H9 (cell line): ENCODE data around the gene TIMP1. TPM values are rescaled to one million over a fixed set of nuclear protein-coding genes. Genes with fewer than 3 reads are reported as not detected.

Source experiments
- DNase-seq: peaks from one replicate; pipeline ENCODE4 v3.0.0-alpha.2; 2017
- H2AFZ ChIP-seq: one replicate; pipeline ENCODE4 v1.6.1; 2013; ENCODE audit warnings: mild to moderate bottlenecking, low read length, control low read depth, moderate library complexity
- H2AK5ac ChIP-seq: 2 replicates; pipeline ENCODE4 v1.6.1; 2013; ENCODE audit warnings: low read length, control low read depth, mixed read lengths; ENCODE audit not compliant: insufficient read length
- H2BK120ac ChIP-seq: one replicate; pipeline ENCODE4 v1.6.1; 2013; ENCODE audit warnings: low read depth, mild to moderate bottlenecking, low read length, control low read depth, inconsistent platforms; ENCODE audit not compliant: poor library complexity, severe bottlenecking
- H2BK12ac ChIP-seq: 2 replicates; pipeline ENCODE4 v1.6.1; 2013; ENCODE audit warnings: low read length, control low read depth, mixed read lengths, low read depth; ENCODE audit not compliant: insufficient read length
- H2BK15ac ChIP-seq: 2 replicates; pipeline ENCODE4 v1.6.1; 2013; ENCODE audit warnings: low read depth, low read length, control low read depth
- H2BK20ac ChIP-seq: one replicate; pipeline ENCODE4 v1.6.1; 2013; ENCODE audit warnings: low read depth, mild to moderate bottlenecking, low read length, control low read depth, inconsistent platforms; ENCODE audit not compliant: poor library complexity, severe bottlenecking
- H2BK5ac ChIP-seq: 2 replicates; pipeline ENCODE4 v1.6.1; 2013; ENCODE audit warnings: low read length, control low read depth, mixed read lengths; ENCODE audit not compliant: insufficient read length
- H3K14ac ChIP-seq: 2 replicates; pipeline ENCODE4 v1.6.1; 2013; ENCODE audit warnings: low read length, control low read depth; ENCODE audit not compliant: insufficient read depth
- H3K18ac ChIP-seq: 2 replicates; pipeline ENCODE4 v1.6.1; 2013; ENCODE audit warnings: low read depth, mild to moderate bottlenecking, mixed read lengths, low read length, control low read depth; ENCODE audit not compliant: insufficient read length
- H3K23ac ChIP-seq: 2 replicates; pipeline ENCODE4 v1.6.1; 2013; ENCODE audit warnings: low read length, control low read depth, mixed read lengths, low read depth; ENCODE audit not compliant: insufficient read length
- H3K23me2 ChIP-seq: 2 replicates; pipeline ENCODE4 v1.6.1; 2013; ENCODE audit warnings: low read depth, mild to moderate bottlenecking, mixed read lengths, low read length, control low read depth; ENCODE audit not compliant: insufficient read length, poor library complexity, severe bottlenecking
- H3K27ac ChIP-seq: 2 replicates; pipeline ENCODE4 v1.5.1; 2013; ENCODE audit warnings: low read length, control low read depth, mixed read lengths, low read depth; ENCODE audit not compliant: insufficient read length
- H3K27me3 ChIP-seq: 2 replicates; pipeline ENCODE4 v1.6.1; 2013; ENCODE audit warnings: low read length, control low read depth, inconsistent platforms; ENCODE audit not compliant: insufficient read depth
- H3K4ac ChIP-seq: 2 replicates; pipeline ENCODE4 v1.6.1; 2013; ENCODE audit warnings: low read depth, mild to moderate bottlenecking, control low read depth, inconsistent platforms, low read length, moderate library complexity
- H3K4me1 ChIP-seq: 2 replicates; pipeline ENCODE4 v1.6.1; 2013; ENCODE audit warnings: low read length, control low read depth, inconsistent platforms; ENCODE audit not compliant: insufficient read depth
- H3K4me2 ChIP-seq: 2 replicates; pipeline ENCODE4 v1.6.1; 2013; ENCODE audit warnings: low read length, control low read depth, mixed read lengths; ENCODE audit not compliant: insufficient read length, insufficient read depth
- H3K56ac ChIP-seq: 2 replicates; pipeline ENCODE4 v1.6.1; 2013; ENCODE audit warnings: low read depth, mild to moderate bottlenecking, mixed read lengths, low read length, control low read depth; ENCODE audit not compliant: insufficient read length
- H3K79me1 ChIP-seq: 2 replicates; pipeline ENCODE4 v1.6.1; 2013; ENCODE audit warnings: low read depth, mild to moderate bottlenecking, moderate library complexity, low read length, control low read depth, inconsistent platforms; ENCODE audit not compliant: insufficient read depth, poor library complexity, severe bottlenecking
- H3K79me2 ChIP-seq: 2 replicates; pipeline ENCODE4 v1.6.1; 2013; ENCODE audit warnings: low read length, control low read depth, inconsistent platforms; ENCODE audit not compliant: insufficient read depth
- H3K9ac ChIP-seq: 2 replicates; pipeline ENCODE4 v1.6.1; 2013; ENCODE audit warnings: low read length, control low read depth, mixed read lengths; ENCODE audit not compliant: insufficient read length; ENCODE audit errors: extremely low read depth
- H3K9me3 ChIP-seq: one replicate; pipeline ENCODE4 v1.6.1; 2013; ENCODE audit warnings: low read depth, low read length, inconsistent platforms; ENCODE audit not compliant: control insufficient read depth
- H3T11ph ChIP-seq: one replicate; pipeline ENCODE4 v1.6.1; 2013; ENCODE audit warnings: mild to moderate bottlenecking, low read length, control low read depth, inconsistent platforms
- H4K20me1 ChIP-seq: one replicate; pipeline ENCODE4 v1.6.1; 2013; ENCODE audit not compliant: control insufficient read depth, insufficient read length, insufficient read depth
- H4K5ac ChIP-seq: 2 replicates; pipeline ENCODE4 v1.6.1; 2013; ENCODE audit warnings: low read depth, mild to moderate bottlenecking, mixed read lengths, low read length, control low read depth; ENCODE audit not compliant: insufficient read length
- H4K8ac ChIP-seq: replicated peaks from 2 replicates; pipeline ENCODE4 v1.6.1; 2013; ENCODE audit warnings: low read length, control low read depth, mixed read lengths, low read depth; ENCODE audit not compliant: insufficient read length
- H4K91ac ChIP-seq: 2 replicates; pipeline ENCODE4 v1.6.1; 2013; ENCODE audit warnings: low read depth, mild to moderate bottlenecking, moderate library complexity, mixed read lengths, low read length, control low read depth; ENCODE audit not compliant: insufficient read length
- H3K27ac Mint-ChIP-seq, 3 experiments: 2 replicates in 2 of 3; 3 replicates in 1 of 3; pipeline ENCODE4 v1.8.0; 2020 to 2021; ENCODE audit warnings: mixed read lengths in 3 of 3, mild to moderate bottlenecking in 1 of 3, moderate library complexity in 1 of 3
- H3K27me3 Mint-ChIP-seq: 2 replicates; pipeline ENCODE4 v1.8.0; 2021; ENCODE audit warnings: low read depth, mild to moderate bottlenecking, moderate library complexity, mixed read lengths
- H3K36me3 Mint-ChIP-seq, 3 experiments: 2 replicates in 2 of 3; 3 replicates in 1 of 3; pipeline ENCODE4 v1.8.0; 2020 to 2021; ENCODE audit warnings: low read depth in 3 of 3, mixed read lengths in 3 of 3; ENCODE audit not compliant: insufficient read depth in 1 of 3
- H3K4me1 Mint-ChIP-seq, 2 experiments: 2 replicates each; pipeline ENCODE4 v1.8.0; 2020; ENCODE audit warnings: mixed read lengths in 2 of 2
- H3K4me3 Mint-ChIP-seq, 2 experiments: 2 replicates in 1 of 2; 3 replicates in 1 of 2; pipeline ENCODE4 v1.8.0; 2020 to 2021; ENCODE audit warnings: mild to moderate bottlenecking in 2 of 2, mixed read lengths in 2 of 2, moderate library complexity in 1 of 2
- H3K9me3 Mint-ChIP-seq, 2 experiments: 2 replicates in 1 of 2; 3 replicates in 1 of 2; pipeline ENCODE4 v1.8.0; 2020; ENCODE audit warnings: mild to moderate bottlenecking in 2 of 2, mixed read lengths in 2 of 2, moderate library complexity in 1 of 2
- CTCF ChIP-seq: fragments of 200-600 bp; sonication (generic); conservative IDR thresholded peaks from 3 replicates; pipeline ENCODE4 v1.8.0; 2021; ENCODE audit warnings: antibody characterized with exemption, mild to moderate bottlenecking
- WGBS: extraction: QIAGEN DNeasy Blood & Tissue Kit; methylation state at CpG from one replicate; pipeline ENCODE4 v1.1.7; 2013; ENCODE audit warnings: missing lambda C conversion rate, low lambda C conversion rate, mixed read lengths; ENCODE audit not compliant: insufficient read length; ENCODE audit errors: extremely low coverage; 5-methylcytosine and 5-hydroxymethylcytosine counted together
- long read RNA-seq: library from polyadenylated mRNA; unstranded; transcript quantifications from one replicate; pipeline ENCODE4 v2.0.0, GENCODE V29; 2020
- total RNA-seq: library from RNA; stranded (reverse); gene quantifications from 2 replicates; pipeline ENCODE4 v1.2.1, GENCODE V29; 2021

Gene TIMP1
- 65.1 and 72.5 TPM in 2 replicates for total RNA-seq
- long read RNA-seq, transcript TIMP1-201 (6 exons, 892 nt) = major isoform, 58 of 60 reads
- long read RNA-seq, partial matches to known transcripts = 0 of 60 reads
- long read RNA-seq, other reads (novel, unspliced or antisense) = 2 of 60 reads

DNA sequence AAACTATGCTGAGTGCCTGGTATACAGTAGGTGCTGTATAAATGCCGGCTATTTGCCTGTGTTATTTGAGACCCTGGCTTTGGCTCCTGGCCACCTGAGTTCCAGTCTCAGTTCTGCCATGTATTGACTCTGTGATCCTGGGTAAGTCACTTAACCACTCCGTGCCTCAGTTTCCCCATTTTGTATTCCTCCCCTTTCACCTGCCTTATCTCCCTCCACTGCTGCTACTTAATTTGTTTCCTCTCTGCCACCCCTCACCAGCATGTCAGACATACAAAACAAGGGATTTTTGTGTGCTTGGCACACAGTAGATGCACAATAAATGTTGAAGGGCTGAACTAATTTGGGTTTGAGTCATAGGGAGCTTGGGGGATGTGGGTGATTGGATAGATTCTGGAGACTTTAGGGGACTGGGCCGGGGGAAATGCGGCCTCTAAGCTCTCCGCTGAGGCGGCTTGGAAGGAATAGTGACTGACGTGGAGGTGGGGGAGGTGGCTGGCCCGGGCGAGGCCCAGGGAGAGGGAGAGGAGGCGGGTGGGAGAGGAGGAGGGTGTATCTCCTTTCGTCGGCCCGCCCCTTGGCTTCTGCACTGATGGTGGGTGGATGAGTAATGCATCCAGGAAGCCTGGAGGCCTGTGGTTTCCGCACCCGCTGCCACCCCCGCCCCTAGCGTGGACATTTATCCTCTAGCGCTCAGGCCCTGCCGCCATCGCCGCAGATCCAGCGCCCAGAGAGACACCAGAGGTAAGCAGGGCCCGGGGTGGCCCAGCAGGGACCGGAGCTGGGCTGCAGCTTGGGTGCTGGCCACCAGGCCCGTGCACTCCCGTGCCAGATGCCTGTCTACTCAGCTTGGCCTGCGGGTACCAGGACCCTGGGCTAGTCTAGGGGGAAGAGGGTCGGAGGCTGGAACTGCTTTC, at the start of gene TIMP1:
TIMP1 (plus strand) TSS at position 706 of the 917 bp plus-strand sequence. CDS start 980 bp downstream, outside the sequence.
- Histone ChIP-seq H3K18ac (no peak within 1 kb of the TSS), H3K79me2 (no peaks in the 10 kb centered on the region), H2BK5ac (no peak within 1 kb of the TSS), H3K79me1 (no peaks in the 10 kb centered on the region), H3K23ac (no peak within 1 kb of the TSS), H4K5ac (no peak within 1 kb of the TSS), H2BK12ac (no peak within 1 kb of the TSS), H3K27ac (no peak within 1 kb of the TSS), H2AFZ (no peak within 1 kb of the TSS), H3K56ac (no peak within 1 kb of the TSS), H3K4me2 (peak within 1 kb of the TSS; percentile 49), H3K9me3 (peaks cover 15% of the 10 kb centered on the region), H3K14ac (no peak within 1 kb of the TSS; the same call in 1 of the 2 replicates), H2BK20ac (no peak within 1 kb of the TSS), H3K23me2 (peaks cover 4% of the 10 kb centered on the region), H4K8ac (no peak within 1 kb of the TSS), H3K27me3 (no peaks in the 10 kb centered on the region), H3T11ph (no peak within 1 kb of the TSS), H4K91ac (no peak within 1 kb of the TSS), H2BK120ac (no peak within 1 kb of the TSS), H4K20me1 (no peaks in the 10 kb centered on the region), H3K4ac (no peak within 1 kb of the TSS), H3K9ac (no peak within 1 kb of the TSS), H2AK5ac (no peak within 1 kb of the TSS), H2BK15ac (no peak within 1 kb of the TSS; the same call in 1 of the 2 replicates), H3K4me1 (no peaks in the 10 kb centered on the region)
- Mint-ChIP-seq H3K9me3 (peaks cover 71 to 80% of the 10 kb centered on the region in 2 experiments), H3K4me1 (peaks cover 11 to 30% of the 10 kb centered on the region in 2 experiments), H3K4me3 (peak within 1 kb of the TSS; percentile 60 to 71), H3K27me3 (no peaks in the 10 kb centered on the region; the same call in 1 of the 2 replicates), H3K36me3 (peaks cover 17 to 26% (median 18%) of the 10 kb centered on the region in 3 experiments; a peak in 6 of 7 replicates), H3K27ac (peak within 1 kb of the TSS in 2 of 3 experiments; percentile 57 to 78; a peak in 4 of 7 replicates)
- TF ChIP-seq CTCF = no peak
- DNase-seq = peak; percentile 88
- no CpG with 5 or more reads among the region's 28 CpGs for WGBS
